GM18909 (cell line): Measurements from ENCODE around the gene CDH16.
"Not testable (repeated sequence)": the region's sequence is repeated elsewhere in the genome, so short reads cannot be mapped to it uniquely, and the experiment has no call there.

Source experiments
- ATAC-seq: cut with Tn5 transposase; IDR thresholded peaks from one replicate; pipeline ENCODE4 v1.9.1; 2021; ENCODE audit warnings: mild to moderate bottlenecking; ENCODE audit not compliant: unreplicated experiment, poor library complexity

CDH16 gene

DNA sequence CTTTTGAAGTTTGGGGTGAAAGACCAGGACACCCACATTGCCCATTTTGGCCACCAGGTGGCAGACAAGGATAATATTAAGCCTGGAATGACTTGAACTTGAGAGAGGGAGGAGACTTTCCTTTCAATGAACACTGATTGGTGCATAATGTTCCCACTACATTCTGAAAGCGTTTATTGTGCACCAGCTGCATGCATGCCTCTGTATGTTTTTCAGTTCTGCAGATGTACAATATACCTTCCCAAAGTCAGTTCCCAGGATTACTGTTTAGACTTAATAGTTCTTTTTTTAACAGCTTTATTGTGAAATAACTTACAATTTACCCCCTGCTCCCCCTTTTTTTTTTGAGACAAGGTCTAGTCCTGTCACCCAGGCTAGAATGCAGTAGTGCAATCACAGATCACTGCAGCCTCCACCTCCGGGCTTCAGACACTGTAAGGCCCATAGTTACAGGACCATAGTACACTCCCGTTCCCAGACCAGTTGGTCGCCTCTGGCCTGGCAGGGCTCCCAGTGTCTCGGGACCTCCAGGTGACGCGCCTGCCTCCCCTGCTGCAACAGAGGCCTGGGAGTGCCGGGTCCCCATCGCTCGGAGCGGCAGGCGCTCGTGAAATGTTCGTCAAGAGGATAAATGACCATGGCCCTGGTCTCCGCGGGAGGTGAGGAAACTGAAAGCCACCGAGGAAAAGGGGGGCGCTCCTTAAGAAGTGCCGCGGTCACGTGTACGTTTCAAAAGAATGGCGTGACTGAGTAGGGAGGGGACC, 28.8 kb upstream of the CDH16 start:
- ATAC-seq, result peak; percentile 65

DNA sequence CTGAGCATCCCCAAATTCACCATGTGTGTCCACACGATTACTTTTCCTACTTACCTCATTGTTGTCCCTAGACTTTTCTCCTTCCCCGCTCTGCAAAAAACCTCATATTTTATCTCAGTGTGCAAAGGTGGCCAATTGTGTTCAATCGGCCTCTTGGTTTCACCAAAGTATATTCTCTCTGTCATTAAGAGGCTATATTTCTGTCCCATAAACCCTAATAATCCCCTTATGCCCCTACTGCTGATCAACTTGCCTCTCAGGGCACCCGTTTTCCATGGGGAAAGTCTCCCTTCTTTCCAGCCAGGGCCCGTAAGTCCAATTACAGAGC, 28.3 kb upstream of the CDH16 start:
- ATAC-seq, result no peak

DNA sequence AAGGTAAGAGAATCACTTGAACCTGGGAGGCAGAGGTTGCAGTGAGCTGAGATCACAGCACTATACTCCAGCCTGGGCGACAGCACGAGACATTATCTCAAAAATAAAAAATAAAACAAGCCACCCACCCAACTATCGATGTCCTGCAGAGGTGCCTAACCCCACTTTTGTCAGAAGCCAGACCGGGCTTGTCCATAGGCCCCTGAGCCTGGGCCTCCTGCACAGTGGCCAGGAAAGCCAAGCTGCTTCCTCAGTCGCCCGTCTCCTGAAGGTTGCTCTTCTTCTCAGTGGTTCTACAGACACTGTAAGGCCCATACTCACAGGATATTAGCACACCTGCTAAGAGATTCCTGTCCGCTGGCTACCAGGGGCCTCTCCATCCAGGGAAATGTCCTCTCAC, 27.9 kb upstream of the CDH16 start:
- no peak for ATAC-seq

DNA sequence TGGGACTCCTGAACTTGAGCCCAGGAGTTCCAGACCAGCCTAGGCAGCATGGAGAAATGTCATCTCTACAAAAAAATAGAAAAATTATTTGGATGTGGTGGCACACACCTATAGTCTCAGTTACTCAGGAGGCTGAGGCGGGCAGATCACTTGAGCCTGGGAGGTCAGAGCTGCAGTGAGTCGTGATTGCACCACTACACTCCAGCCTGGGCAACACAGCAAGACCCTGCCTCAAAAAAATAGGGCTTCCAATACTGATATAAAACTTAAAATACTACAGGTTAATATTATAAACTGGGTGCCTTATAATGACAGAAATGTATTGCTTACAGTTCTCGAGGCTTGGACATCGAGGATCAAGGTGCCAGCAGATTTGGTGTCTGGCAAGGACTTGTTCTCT, 27.3 kb upstream of the CDH16 start:
- ATAC-seq, result no peak

DNA sequence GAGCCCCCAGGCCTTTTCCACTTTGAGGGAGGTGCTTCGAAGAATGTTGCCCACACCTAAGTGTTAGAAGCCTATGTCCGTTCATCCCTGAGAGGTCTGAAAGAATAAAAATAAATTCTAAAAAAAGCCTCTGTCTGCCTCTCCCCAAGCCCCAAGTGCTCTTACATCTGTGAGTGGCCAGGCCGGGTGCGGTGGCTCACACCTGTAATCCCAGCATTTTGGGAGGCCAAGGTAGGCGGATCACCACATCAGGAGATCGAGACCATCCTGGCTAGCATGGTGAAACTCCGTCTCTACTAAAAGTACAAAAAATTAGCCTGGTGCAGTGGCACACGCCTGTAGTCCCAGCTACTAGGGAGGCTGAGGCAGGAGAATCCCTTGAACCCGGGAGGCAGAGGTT, 26.3 kb upstream of the CDH16 start:
- not testable (repeated sequence) for ATAC-seq

DNA sequence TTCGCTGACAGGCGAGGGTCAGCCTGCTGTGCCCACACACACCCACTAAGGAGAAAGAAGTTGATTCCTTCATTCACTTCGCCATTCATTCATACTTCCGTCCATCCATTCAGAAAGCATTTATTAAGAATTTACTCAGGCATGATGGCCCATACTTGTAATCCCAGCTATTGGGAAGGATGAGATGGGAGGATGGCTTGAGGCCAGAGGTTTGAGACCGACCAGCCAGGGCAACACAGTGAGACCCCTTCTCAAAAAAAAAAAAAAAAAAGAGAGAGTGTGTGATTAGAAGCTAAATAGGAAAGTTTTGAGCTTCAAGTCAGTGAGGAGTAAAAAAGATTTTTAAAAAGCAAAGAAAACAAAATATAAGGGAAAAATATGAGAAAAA, 25.4 kb upstream of the CDH16 start:
- ATAC-seq, result no peak

DNA sequence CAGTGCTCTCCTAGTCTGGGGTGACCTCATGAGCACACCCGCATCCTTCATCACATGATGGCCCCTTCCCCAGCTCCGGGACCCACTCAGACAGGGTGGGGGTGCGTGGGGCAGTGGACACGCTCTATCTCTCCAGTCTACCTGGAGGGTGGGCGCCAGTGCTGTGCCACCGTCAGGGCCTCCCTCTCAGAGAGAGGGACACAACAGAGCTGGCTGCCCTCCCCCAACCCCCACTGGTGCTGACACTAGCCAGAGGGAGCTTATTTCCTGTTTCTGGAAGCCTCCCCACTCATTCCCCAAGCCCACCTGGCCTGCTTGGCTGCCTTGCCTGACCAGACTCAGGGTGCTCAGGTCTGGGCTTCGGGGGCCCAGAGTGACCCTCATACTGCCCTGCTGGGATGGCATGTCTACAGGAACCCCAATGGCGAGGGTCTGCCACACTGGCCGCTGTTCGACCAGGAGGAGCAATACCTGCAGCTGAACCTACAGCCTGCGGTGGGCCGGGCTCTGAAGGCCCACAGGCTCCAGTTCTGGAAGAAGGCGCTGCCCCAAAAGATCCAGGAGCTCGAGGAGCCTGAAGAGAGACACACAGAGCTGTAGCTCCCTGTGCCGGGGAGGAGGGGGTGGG, 24.9 kb upstream of the CDH16 start:
- ATAC-seq, result no peak

DNA sequence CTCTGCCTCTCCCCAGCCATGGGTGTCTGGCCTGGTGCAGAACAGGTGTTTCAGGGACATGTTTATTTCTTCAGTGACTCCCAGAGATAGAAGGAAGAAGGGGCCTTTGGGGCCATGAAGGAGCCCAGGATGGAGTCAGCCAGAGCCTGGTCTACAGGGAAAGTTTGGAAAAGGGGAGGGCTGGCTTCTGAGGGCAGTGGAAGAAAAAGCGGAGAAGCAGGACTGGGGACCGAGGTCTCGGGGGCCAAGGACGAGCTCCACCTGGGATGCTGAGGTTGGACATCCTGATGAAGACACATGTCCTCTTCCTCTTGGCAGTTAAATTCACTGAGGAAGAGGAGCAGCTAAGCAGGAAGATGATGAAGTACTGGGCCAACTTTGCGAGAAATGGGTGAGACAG, 24.3 kb upstream of the CDH16 start:
- no peak for ATAC-seq

DNA sequence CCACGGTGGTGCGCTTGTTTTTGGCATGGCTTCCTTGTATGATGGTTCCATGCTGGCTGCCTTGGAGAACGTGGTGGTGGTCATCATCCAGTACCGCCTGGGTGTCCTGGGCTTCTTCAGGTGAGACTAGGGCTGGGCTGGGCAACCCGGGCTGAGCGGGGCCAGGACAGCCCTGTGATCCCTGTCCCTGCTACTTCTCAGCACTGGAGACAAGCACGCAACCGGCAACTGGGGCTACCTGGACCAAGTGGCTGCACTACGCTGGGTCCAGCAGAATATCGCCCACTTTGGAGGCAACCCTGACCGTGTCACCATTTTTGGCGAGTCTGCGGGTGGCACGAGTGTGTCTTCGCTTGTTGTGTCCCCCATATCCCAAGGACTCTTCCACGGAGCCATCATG, 21.6 kb upstream of the CDH16 start:
- ATAC-seq, result no peak

DNA sequence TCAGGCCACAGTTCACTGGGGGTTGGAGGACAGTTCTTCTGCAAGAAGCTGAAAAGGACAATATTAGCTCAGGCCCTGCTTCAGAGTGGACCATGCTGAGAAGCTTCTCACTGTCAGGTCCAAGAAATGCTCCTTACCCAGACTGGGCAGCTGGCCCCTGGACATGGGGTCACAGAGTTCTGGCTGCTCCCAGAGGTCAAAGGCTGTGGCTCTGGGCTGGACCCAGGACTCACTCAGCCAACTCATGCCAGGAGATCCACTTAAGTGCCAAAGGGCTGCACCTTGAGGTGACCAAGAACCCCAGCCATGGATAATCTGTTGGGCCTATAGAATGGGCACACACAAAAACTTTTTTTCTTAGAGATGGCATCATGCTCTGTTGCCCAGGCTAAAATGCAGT, 20.7 kb upstream of the CDH16 start:
- no peak for ATAC-seq

DNA sequence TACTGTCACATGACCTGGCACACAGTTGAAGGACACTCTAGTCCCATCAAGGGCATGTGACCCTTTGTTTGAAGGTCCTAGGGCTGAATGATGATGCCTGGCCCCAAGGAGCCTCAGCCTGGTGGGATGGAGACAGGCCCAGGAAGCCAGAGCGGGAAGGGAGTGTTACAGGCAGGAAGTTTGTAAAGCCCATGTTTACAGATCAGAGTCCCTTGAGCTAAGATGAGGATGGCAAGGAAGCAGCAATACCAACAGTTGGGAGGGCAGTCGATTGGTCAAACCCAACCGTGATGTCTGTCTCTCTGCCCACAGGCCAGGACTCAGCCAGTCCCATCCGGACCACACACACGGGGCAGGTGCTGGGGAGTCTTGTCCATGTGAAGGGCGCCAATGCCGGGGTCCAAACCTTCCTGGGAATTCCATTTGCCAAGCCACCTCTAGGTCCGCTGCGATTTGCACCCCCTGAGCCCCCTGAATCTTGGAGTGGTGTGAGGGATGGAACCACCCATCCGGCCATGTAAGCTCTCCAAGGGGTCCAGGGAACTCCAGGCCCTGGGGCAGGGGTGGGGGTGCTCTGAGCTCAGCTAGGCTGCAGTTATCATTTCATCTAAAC, 19.1 kb upstream of the CDH16 start:
- no peak for ATAC-seq

DNA sequence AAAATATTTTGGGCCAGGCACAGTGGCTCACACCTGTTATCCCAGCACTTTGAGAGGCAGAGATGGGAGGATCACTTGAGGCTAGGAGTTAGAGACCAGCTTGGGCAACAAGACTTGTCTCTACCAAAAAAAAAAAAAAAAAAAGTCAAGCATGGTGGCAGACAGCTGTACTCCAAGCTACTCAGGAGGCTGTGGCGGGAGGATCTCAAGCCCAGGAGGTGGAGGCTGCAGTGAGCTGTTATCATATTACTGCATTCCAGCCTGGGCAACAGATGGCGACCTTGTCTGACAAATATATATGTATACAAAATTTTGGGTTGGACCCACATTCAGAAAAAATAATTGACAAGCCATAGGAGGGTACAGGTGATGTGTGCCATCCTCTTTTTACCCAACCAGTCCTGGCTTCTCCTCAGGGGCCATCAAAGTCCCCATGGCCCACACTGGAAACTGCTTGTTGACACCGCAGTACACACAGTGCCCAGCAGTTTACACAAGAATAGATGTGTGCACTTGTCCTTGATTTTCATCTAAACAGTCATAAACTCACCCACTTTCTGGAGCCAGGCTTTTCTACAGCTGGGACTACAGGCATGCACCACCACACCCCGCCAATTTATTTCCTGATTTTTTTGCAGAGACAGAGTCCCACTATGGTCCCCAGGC, 18.3 kb upstream of the CDH16 start:
- ATAC-seq, result no peak

DNA sequence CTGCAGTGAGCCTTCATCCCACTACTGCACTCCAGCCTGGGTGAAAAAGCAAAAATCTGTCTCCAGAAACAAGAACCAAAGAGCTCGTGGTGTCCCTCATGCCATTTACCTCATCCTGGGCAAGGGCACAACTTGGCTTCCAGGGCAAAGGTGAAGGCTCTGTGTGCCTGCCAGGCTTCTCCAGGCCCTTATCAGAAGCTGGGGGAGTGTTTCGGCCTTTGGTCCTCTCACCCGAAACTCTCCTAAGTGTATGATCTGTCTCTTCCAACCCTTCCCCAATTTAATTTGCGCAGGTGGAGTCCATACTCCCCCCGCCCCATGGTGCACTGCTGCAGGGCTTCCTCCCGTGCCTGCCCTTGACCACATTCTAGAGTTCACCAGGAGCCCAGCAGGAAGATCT, 17.8 kb upstream of the CDH16 start:
- ATAC-seq, result no peak

DNA sequence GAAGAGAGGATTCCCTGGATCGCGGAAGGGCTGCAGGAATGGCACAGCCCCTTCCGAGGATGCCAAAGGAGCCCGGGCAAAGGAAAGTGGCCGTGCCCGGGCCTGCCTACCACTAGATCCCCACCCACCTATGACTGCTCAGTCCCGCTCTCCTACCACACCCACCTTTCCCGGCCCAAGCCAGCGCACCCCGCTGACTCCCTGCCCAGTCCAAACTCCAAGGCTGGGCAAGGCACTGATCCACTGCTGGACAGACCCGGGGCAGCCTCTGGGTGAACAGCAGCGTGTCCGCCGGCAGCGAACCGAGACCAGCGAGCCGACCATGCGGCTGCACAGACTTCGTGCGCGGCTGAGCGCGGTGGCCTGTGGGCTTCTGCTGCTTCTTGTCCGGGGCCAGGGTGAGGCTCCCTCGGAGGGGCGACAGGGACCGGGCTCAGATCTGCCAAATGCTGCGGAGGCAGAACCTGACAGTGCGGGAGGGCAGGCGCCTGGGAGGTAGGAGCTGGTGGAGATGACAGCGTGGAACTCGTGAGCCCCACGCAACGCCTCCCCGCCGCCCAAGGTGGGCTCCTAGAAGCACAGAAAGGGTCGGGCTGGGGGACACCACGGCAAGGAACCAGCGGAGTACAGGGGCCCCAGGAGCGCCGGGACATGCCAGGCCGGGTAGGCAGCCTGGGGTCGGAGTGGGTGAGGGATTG, 16.8 kb upstream of the CDH16 start, which contains the start of gene CES2:
Gene CES2 (plus strand): TSS at position 203 of the 698 bp plus-strand sequence. CDS start 120 bp downstream, at position 323.
- no peak for ATAC-seq

DNA sequence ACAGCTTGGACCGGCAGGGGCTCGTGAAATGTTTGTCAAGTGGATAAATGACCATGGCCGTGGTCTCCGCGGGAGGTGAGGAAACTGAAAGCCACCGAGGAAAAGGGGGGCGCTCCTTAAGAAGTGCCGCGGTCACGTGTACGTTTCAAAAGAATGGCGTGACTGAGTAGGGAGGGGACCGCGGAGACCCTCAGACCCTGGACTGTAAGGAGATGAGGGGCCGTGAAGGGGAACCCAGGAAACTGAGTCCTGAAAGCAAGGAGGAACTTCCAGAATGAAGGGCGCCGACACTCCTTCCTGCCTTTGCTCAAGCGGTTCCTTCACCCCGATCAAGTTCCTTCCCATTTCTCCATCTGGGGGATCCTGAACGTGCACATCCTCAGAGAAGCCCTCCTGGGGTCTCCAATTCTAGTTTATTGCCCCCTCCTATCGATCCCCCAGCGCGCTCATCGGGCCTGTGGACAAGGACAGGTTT, 16.2 kb upstream of the CDH16 start:
- ATAC-seq, result peak; percentile 8

DNA sequence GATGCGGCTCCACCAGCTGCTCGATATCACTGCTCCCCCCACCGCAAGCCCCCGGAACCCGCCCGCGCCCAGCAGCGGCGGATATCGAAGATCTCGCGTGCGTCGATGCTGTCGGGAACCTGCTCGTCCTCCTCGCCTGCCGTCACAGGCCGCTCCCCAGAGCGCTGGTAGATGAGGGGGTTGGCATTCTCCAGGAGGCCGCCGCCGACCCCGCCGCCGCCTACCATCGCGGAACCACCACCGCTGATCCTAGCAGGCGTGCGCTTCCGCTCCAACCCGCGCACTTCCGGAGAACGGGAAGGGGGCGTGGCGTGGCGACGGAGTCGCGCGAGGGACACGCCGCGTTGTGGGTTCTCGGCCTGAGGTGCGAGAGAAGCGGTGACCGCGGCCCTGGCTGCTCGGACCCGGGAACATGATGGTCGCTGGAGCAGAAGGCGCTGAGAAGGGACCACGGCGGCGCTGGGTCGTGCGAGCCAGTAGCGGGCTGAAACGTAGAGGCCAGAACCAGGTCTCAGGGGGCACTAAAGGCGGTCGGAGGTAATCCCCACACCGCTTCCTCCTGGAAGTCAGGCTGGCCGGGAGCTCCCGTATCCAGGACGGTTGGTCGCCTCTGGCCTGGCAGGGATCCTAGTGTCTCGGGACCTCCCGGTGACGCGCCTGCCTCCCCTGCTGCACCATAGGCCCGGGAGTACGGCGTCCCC, 15.6 kb upstream of the CDH16 start, which contains the start of gene CIAO2B:
Gene CIAO2B (minus strand): TSS at position 265 of the 701 bp plus-strand sequence. CDS start 38 bp downstream, at position 227.
- ATAC-seq, result peak; percentile 71

DNA sequence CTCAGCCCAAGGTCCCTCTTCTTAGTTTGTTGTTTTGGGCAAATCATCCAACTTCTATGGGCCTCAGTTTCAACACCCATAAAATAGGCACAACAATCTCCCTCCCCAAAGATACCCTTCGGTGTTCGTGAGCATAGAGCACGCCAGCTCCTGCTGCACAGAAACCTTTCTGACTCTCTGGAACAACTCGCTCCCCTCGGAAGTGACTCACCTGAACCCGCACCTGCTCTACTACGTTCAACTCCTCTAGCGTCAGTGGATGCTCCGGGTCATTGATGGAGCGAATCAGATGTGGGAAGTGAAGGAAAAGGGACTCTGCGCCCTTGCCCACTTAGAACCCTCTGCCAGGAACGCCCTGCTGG, 15.1 kb upstream of the CDH16 start:
- peak; percentile 6 for ATAC-seq

DNA sequence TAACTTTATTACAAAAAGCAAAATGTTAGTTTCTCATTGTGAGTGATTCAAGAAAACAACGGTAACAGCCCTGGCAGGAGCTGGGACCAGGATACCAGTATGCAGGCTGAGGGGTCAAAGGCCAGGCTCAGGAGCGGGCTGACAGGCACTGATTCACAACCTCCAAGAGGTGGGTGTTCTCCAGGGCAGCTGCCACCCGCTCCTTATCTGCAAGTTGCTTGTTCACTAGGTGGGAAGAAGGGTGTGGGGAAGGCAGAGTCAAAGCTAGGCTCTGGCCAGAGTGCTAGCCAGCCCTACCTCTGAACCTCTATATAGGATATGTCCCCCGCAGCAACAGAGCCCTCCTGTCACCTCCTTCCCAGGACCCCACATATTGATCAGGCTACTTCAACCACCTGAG, 13.4 kb upstream of the CDH16 start:
- ATAC-seq, result no peak

DNA sequence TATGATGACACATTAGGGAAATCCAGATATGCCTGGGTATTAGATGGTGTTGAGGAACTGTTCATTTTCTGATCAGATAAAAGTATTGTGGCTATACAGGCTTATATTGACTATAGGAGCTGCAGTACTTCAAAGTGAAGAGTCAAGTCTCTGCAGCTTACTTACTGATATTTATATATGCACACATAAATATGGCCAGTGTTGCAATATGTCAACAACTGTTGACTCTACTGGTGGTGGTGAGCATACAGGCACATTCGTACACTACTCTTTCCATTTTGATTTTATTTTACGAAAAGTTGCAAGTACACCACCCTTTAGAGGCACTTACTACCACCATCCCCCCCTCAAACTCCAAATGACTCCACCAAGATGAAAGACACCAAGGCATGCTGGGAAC, 13.0 kb upstream of the CDH16 start:
- ATAC-seq, result no peak

DNA sequence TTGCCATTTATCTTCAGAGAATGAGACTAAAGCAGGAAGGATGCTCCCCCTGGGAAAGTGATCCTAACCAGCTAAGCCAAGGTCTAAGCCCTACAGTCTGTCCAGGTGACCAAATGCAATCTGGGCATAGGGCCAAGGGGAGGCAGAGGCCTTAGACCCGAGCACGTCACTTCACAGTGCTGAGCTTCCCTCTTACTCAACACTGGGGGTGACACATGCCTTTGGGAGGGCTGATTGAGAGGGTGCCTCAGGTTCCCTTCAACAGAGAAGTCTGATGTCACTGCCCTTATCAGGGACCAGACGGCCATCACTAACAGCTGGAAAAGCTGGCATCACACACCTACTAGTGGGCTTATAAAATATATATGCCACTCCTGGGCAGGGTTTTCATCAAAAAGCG, 11.5 kb upstream of the CDH16 start:
- ATAC-seq, result no peak
